ENCODE measurements around the gene GTSE1. TPM values are rescaled to one million over a fixed set of nuclear protein-coding genes. Genes with fewer than 3 reads are reported as not detected.

GTSE1 gene
- total and polyA plus RNA-seq, 4 donors = 1.0 to 2.3 (median 1.2) TPM

- peak overlapping the region in 1 of 2 donors; percentile 90 for H3K27ac ChIP-seq (ENCODE audit: low read depth in 1 of 2, low read length in 1 of 2)
- no peaks in the 10 kb centered on the region for H3K36me3 ChIP-seq (ENCODE audit: control insufficient read depth in 4 of 4, insufficient read depth in 4 of 4, low read length in 4 of 4)
- no peak for TF ChIP-seq CTCF (IDR thresholded peaks at IDR 0.05; ENCODE audit: control extremely low read depth, extremely low read depth)
- peaks cover 0 to 2% (median 0%) of the 10 kb centered on the region in 3 donors for H3K27me3 ChIP-seq (ENCODE audit: control insufficient read depth in 3 of 3, insufficient read depth in 3 of 3, low read length in 2 of 3)
- peaks cover 0 to 6% (median 0%) of the 10 kb centered on the region in 4 donors for H3K9me3 ChIP-seq (ENCODE audit: control insufficient read depth in 4 of 4, insufficient read depth in 3 of 4, low read length in 3 of 4)
- H3K4me3 ChIP-seq = no peak overlapping the region
- WGBS, 2 donors = 63 to 83% methylated on average over 29 of the region's 29 CpGs
- H3K4me1 ChIP-seq (ENCODE audit: control insufficient read depth in 5 of 5, insufficient read depth in 5 of 5, low read length in 5 of 5) = peaks cover 3 to 14% (median 5%) of the 10 kb centered on the region in 5 donors
- DNase-seq (peak; percentile 56 to 82 (median 62)), ATAC-seq (ENCODE audit: insufficient read depth, low FRiP score) (no peak)
- H3K9ac ChIP-seq (ENCODE audit: insufficient read depth in 1 of 2, low read length in 2 of 2) = no peak overlapping the region
These were observed 82.6 kb downstream of the GTSE1 start for GRCh38 chr22:46379066-46379930.

GRCh38 chr22:46380069-46380468 lies 83.4 kb downstream of the GTSE1 start:
- no peak for DNase-seq
- no peak overlapping the region for H3K27ac ChIP-seq (ENCODE audit: low read depth in 1 of 2, low read length in 1 of 2)
- H3K36me3 ChIP-seq (ENCODE audit: control insufficient read depth in 4 of 4, insufficient read depth in 4 of 4, low read length in 4 of 4) = no peaks in the 10 kb centered on the region
- H3K4me3 ChIP-seq = no peak overlapping the region
- ATAC-seq (ENCODE audit: insufficient read depth, low FRiP score) = no peak
- H3K4me1 ChIP-seq (ENCODE audit: control insufficient read depth in 5 of 5, insufficient read depth in 5 of 5, low read length in 5 of 5) = peaks cover 3 to 14% (median 5%) of the 10 kb centered on the region in 5 donors
- WGBS, 2 donors = 79 to 88% methylated on average over 19 of the region's 19 CpGs
- TF ChIP-seq CTCF (IDR thresholded peaks at IDR 0.05; ENCODE audit: control extremely low read depth, extremely low read depth) = no peak
- H3K27me3 ChIP-seq (ENCODE audit: control insufficient read depth in 3 of 3, insufficient read depth in 3 of 3, low read length in 2 of 3) = peaks cover 0 to 2% (median 0%) of the 10 kb centered on the region in 3 donors
- H3K9me3 ChIP-seq (ENCODE audit: control insufficient read depth in 4 of 4, insufficient read depth in 3 of 4, low read length in 3 of 4) = peaks cover 0 to 3% (median 0%) of the 10 kb centered on the region in 4 donors
- H3K9ac ChIP-seq (ENCODE audit: insufficient read depth in 1 of 2, low read length in 2 of 2) = peak overlapping the region in 1 of 2 donors; percentile 17

Other genes with a start within 250 kb of the GTSE1 start
- gene PPARA, start 146.3 kb upstream of the GTSE1 start, total RNA-seq = 10 to 100 TPM; 17.0 to 18.1 TPM
- 1 to 10 TPM; 4.4 to 5.0 TPM for gene PPARA, start 146.3 kb upstream of the GTSE1 start, polyA plus RNA-seq
- 10 to 100 TPM in 1 of 2 donors, 1 to 10 TPM in 1; 8.9 to 17.2 TPM for gene CDPF1, start 46.6 kb upstream of the GTSE1 start, total RNA-seq
- gene CDPF1, start 46.6 kb upstream of the GTSE1 start, polyA plus RNA-seq = 10 to 100 TPM; 11.6 to 13.2 TPM
- gene PKDREJ, start 33.5 kb upstream of the GTSE1 start, total RNA-seq = under 1 TPM; 0.03 to 0.06 TPM
- gene PKDREJ, start 33.5 kb upstream of the GTSE1 start, polyA plus RNA-seq = under 1 TPM; 0.02 TPM
- 10 to 100 TPM; 32.2 to 33.9 TPM for gene TTC38, start 28.9 kb upstream of the GTSE1 start, total RNA-seq
- gene TTC38, start 28.9 kb upstream of the GTSE1 start, polyA plus RNA-seq = 10 to 100 TPM; 14.8 to 24.9 TPM
- 10 to 100 TPM; 39.2 to 42.3 TPM for gene TRMU, start 38.8 kb downstream of the GTSE1 start, total RNA-seq
- gene TRMU, start 38.8 kb downstream of the GTSE1 start, polyA plus RNA-seq = 10 to 100 TPM; 24.1 to 28.7 TPM
- 10 to 100 TPM; 36.1 to 65.9 TPM for gene CELSR1, start 240.8 kb downstream of the GTSE1 start, total RNA-seq
- 10 to 100 TPM; 14.0 to 29.3 TPM for gene CELSR1, start 240.8 kb downstream of the GTSE1 start, polyA plus RNA-seq